Stimulated activated CD8-positive, alpha-beta memory T cell treated with anti-CD3 and anti-CD28 coated beads, Interleukin-7, amount 100 ng/mL, for 48 hours (primary cell): ENCODE data around the gene ACYP1.

Source experiments
- DNase-seq, 2 donors: peaks; one replicate each; pipeline ENCODE4 v3.0.0-alpha.2; 2020; ENCODE audit warnings: low read depth in 1 of 2; ENCODE audit errors: extremely low read depth in 1 of 2

Gene ACYP1

DNA sequence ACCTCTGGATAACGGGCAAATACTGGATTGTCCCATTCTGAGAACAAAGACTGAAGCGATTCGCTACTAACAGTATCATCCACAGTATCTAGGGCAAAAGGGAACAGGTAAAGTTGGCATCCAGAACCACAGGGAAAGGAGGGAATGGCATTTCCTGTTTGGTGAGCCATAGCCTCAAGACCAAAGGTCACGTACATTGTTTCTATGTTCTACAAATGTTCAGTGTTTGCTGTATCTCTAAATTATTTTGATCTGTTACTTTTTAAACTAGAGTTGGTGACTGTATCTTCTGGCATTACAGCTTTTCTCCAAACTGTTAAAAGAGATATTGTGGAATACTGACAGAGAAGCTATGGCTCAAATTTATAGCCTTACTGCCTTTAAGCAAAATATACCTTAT lies 22.2 kb downstream of the ACYP1 start:
- DNase-seq = no peak

GRCh38 chr14:75040959-75041358 lies 22.9 kb downstream of the ACYP1 start:
- no peak for DNase-seq

DNA sequence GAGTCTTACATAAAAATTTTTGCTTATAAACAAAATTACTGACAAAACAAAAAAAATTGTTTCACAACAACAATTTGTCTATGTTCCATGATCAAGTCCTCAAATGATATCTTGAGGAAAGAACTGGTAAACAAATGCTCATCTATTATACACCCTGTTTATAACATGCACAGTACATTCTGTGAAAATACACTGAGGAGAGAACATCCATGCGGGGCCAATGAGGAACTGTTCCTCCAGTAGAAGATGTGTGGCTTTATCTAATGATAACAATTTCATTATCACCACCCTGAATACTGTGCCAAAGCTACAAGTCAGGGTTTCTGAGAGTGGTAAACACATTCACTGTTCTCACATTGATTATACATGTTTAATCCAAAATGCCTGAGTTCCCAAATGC lies 23.3 kb downstream of the ACYP1 start:
- DNase-seq = no peak

DNA sequence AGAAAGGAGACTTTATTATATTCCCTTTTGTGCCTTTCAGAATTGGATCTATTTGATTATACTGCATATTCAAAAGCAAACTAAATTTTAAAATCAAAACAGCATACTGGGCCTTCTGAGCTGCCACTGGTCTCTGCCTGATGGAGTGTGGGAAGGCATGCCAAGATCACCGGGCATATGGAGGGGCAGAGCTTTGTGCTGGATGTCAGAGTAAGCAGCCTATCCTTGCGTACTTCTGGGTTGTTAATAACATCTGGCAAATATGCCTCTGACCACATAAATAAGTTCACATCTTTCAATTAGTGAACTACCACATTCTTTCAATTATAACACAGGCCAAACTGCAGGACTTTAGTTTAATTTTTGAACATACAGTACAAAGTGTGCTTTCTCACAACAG lies 30.9 kb downstream of the ACYP1 start:
- DNase-seq = no peak

DNA sequence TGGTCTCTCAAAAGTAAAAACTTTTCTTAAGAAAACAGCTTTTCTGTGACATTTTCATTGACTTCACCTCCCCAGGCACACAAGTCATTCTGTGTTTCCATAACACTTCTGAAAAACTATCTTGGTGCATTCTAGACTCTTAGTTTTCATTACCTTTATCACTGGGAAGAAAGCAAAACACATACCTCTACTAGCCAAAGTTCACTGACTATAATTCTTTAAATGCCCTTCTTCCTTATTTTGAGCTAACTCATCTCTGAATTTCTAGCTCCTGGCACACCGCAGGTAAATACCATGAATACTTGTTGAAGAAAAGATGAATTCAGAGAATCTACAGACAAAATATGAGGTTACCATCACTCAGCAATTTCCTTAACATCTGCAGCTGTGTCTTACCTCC lies 33.7 kb downstream of the ACYP1 start:
- DNase-seq = no peak

DNA sequence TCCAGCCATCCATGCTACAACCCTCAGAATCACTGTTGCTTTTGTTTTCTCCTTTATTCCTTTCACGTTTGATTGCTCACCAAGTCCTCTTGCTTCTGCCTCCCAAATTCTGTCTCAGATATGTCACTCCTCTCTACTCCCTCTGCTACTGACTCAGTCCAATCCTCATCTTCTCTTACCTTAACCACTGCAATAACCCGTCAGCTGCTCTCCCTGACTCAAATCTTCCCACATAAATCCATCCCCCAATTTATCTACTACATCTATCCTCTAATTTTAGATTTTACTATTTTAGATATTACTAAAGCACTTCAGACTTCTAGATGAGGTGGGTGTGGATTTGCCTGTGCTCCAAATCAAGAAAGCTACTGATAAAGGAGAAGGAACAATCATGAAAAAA lies 37.9 kb downstream of the ACYP1 start:
- DNase-seq = no peak

GRCh38 chr14:75025082-75025481 lies 38.7 kb downstream of the ACYP1 start:
- DNase-seq = no peak

- DNase-seq = no peak
Observed at GRCh38 chr14:75023108-75023507, 40.7 kb downstream of the ACYP1 start.

DNA sequence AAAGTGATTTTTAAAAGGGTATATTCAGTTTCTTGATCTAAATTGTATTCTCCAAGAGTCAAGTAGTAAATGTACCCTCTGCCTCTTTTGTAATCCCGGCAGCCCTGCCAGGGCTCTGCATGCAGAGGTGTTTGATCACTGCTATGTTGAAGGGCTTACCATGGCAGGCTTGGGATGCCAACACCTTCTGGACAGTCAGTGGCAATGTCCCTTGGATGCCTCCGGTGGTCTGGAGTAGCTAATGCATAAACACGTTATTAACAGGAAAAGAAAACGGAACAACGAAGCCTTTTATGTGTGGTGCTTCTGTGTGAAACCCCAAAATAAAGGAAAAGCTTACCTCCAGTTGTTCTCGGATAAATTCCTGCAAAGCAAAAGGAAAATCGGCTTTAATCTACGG lies 41.2 kb downstream of the ACYP1 start:
- DNase-seq = no peak

GRCh38 chr14:75018694-75019093 lies 45.1 kb downstream of the ACYP1 start:
- DNase-seq = no peak

DNA sequence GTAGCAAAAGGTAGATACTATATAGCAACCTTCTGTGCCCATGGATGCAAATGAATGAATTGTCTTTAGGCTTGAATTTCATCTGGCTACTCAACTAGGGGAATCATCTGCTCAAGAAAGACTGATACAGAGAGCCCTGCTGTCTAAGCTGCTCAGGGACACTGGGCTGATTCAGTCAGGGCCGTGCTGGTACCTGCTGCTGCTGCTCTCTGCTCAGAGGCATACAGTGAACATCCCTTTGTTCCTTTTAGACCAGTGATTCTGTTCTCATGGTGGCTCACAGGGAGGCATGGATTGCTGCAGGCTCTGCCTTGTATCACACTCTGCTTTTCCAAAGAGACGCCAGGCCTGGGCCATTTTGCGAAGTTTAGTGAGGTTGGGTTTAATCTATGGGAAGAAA lies 47.0 kb downstream of the ACYP1 start:
- DNase-seq = no peak

GRCh38 chr14:75015496-75015895 lies 48.3 kb downstream of the ACYP1 start:
- DNase-seq = no peak

GRCh38 chr14:75013290-75013689 lies 50.5 kb downstream of the ACYP1 start:
- no peak for DNase-seq

GRCh38 chr14:75011356-75011994 lies 52.3 kb downstream of the ACYP1 start:
- DNase-seq = peak in 1 of 2 donors; percentile 17

DNA sequence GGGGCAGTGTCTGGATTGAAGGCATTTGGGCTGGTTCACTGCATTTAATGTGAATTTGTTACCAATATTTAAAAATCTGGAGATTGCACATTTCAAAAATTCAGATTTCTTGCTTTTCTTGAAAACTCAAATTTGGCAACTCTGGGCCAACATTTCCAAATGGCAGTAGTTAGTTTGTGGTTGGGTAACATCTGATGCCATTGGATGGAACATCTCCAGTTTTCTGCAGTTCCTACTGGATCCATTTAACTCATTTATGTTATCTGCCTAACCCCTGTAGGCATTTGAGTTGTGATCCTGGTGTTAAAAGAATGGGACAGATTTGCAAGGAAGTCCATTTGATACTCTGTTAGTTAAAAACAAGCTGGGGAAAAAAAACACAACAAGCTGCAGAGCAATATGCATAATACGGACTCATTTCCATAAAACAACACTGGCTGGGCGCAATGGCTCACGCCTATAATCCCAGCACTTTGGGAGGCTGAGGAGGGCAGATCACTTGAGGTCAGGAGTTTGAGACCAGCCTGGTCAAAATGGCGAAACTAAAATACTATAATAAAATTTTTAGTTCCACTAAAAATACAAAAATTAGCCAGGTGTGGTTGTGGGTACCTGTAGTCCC lies 53.2 kb downstream of the ACYP1 start:
- no peak for DNase-seq

DNA sequence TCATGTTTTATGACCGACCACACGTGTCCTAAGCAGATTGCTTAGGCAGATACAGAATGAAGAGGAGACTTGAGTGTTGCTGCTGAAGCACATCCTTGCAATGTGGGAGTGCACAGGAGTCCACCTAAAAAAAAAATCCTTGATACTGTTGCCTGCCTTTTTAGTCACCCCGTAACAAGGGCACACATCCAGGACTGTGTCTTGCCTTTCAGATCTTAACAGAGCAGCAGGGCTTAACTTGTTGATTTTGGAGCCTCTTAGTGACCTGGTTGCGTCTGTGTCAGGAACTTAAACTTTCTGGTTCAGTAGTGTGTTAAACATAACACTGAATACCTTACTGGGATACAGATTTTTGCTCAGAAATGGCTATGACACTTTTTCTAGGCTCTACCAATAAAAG lies 54.6 kb downstream of the ACYP1 start:
- no peak for DNase-seq

DNA sequence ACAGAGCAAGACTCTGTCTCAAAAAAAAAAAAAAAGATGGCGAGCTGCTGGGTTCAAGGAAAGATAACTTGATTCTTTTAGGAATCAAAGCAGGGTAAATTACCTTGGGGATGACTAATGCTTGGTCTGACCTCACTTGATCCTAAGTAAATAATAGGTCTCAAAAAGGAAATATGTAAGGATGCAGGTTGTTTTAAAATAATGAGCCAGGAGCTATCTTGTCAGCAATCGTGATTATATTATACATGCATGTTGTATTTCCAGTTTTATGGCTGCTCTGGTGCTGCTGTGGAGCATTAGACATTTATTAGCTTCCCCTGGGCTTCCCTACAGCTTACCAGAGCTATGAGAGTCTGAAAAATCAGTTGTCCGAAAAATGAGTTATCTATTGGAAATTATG lies 58.5 kb downstream of the ACYP1 start:
- DNase-seq = no peak

DNA sequence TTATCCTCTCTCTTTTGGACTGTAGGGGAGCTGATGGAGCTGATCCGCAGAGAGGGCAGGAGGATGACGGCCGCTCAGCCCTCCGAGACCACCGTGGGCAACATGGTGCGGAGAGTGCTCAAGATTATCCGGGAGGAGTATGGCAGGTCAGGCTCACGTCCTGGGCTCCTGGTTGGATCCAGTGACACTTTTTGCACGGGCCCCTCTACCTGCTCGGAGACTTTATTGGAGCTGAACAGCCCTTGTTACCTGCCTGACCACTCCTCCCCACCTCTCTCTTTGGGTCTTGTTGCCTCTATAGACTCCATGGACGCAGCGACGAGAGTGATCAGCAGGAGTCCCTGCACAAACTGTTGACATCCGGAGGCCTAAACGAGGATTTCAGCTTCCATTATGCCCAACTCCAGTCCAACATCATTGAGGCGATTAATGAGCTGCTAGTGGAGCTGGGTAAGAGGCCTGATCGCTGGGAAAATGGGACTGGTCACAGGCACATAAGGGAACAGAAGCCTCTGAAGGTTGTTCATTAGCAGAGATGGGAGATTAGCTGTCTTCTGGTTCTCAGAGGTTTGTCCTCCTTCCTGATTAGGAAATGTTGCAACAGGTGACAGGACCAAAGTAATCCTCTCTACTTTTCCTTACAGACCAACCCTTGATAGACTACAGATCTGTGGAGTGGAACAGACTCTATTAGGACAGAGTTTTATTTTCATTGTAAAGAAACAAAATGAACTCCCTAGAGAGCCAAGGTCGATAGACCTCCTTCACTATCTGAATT lies 60.4 kb downstream of the ACYP1 start:
- no peak for DNase-seq
